ENCODE measurements around the gene TTC7B. TPM values are rescaled to one million over a fixed set of nuclear protein-coding genes. Genes with fewer than 3 reads are reported as not detected.

TTC7B gene
- total and polyA plus RNA-seq, 9 of the 15 experiments (the other 6 are each of a cell fraction or from before 2014, with no cell fraction given) = 2.2 to 77.2 (median 36.7) TPM

- TF ChIP-seq MGA (IDR thresholded peaks at IDR 0.05) = no peak
These were observed 151.3 kb downstream of the TTC7B start (continued) for GRCh38 chr14:90664911-90665310.

Measured in K562 (cell line).